ENCODE data around the gene DNAH2. TPM values are rescaled to one million over a fixed set of nuclear protein-coding genes. Genes with fewer than 3 reads are reported as not detected.

The DNAH2 gene
- total and polyA plus RNA-seq, 2 of the 8 experiments (the other 6 are each of a cell fraction or from before 2014, with no cell fraction given) = 0.13 to 0.18 TPM

- Histone ChIP-seq H3K23me2 (ENCODE audit: low read depth, low read length) (no peaks in the 10 kb centered on the region), H4K20me1 (replicated peaks in 1 of 2; ENCODE audit: control insufficient read depth in 1 of 2, insufficient read depth in 2 of 2, low read length in 2 of 2) (no peaks in the 10 kb centered on the region), H4K91ac (replicated peaks; ENCODE audit: insufficient read length, low read length) (no peak overlapping the region), H2AFZ (ENCODE audit: low read length) (no peak overlapping the region), H3K9ac (replicated peaks in 1 of 4; ENCODE audit: extremely low read depth in 1 of 4, low read depth in 3 of 4, low read length in 3 of 4) (no peak overlapping the region), H3K4me3 (ENCODE audit: extremely low read depth in 1 of 4, insufficient read depth in 2 of 4, low read depth in 3 of 4, low read length in 4 of 4) (no peak overlapping the region), H4K8ac (ENCODE audit: extremely low read depth, insufficient read depth, low read length) (no peak overlapping the region), H2BK12ac (ENCODE audit: low read depth, low read length) (no peak overlapping the region), H2BK5ac (ENCODE audit: low read depth, low read length) (no peak overlapping the region), H3K79me1 (ENCODE audit: low read depth, low read length) (no peaks in the 10 kb centered on the region), H3K27me3 (replicated peaks in 1 of 4; ENCODE audit: control insufficient read depth in 3 of 4, extremely low read depth in 1 of 4, insufficient read depth in 3 of 4, low read length in 3 of 4) (no peaks in the 10 kb centered on the region), H3K4me2 (ENCODE audit: insufficient read depth in 1 of 2, low read depth in 2 of 2, low read length in 2 of 2) (no peak overlapping the region), H3K23ac (ENCODE audit: insufficient read length) (no peak overlapping the region), H4K5ac (ENCODE audit: insufficient read length, low read depth, low read length) (no peak overlapping the region), H3K4ac (replicated peaks; ENCODE audit: insufficient read length, low read depth, low read length) (no peak overlapping the region), H3K18ac (ENCODE audit: extremely low read depth, low read length) (no peak overlapping the region), H2BK15ac (ENCODE audit: low read length) (no peak overlapping the region), H3K36me3 (ENCODE audit: control insufficient read depth in 2 of 4, insufficient read depth in 4 of 4, low read length in 3 of 4) (peaks cover 16 to 55% (median 39%) of the 10 kb centered on the region in 4 experiments), H3K4me1 (replicated peaks in 1 of 4; ENCODE audit: control insufficient read depth in 3 of 4, insufficient read depth in 4 of 4, low read length in 3 of 4) (0 out of 7 replicates have a peak, but pooled peaks cover 0 to 2% (median 0%) of the 10 kb centered on the region in 4 experiments), H3K9me3 (ENCODE audit: insufficient read depth in 2 of 2, low read depth in 1 of 2, low read length in 1 of 2) (peaks cover 1 to 2% of the 10 kb centered on the region in 2 experiments; a peak in 2 of 4 replicates), H2BK20ac (ENCODE audit: low read length) (no peak overlapping the region), H2AK5ac (ENCODE audit: low read depth, low read length) (no peak overlapping the region), H3K79me2 (ENCODE audit: control insufficient read depth in 1 of 2, insufficient read depth in 2 of 2, low read length in 2 of 2) (no peaks in the 10 kb centered on the region), H3K14ac (ENCODE audit: insufficient read length) (no peak overlapping the region), H3K27ac (ENCODE audit: low read depth, low read length) (no peak overlapping the region), H3K56ac (replicated peaks; ENCODE audit: insufficient read length, low read depth, low read length) (no peak overlapping the region), H2BK120ac (replicated peaks; ENCODE audit: low read depth, low read length) (no peak overlapping the region)
- no peak for DNase-seq (ENCODE audit: low read depth in 1 of 2, low spot score in 2 of 2)
- CTCF ChIA-PET (ENCODE audit: partially characterized antibody) = interaction anchor here (1.1 to 15.7 kb wide), 3 partner anchors 11 to 32 kb away, joined by 4 to 332 read pairs (median 198); partner anchors contain the start of genes ATP1B2 and SHBG
- 90% methylated on average over 7 of the region's 7 CpGs; no CpG with 5 or more reads in 1 of the 2 experiments for WGBS, 2 experiments (ENCODE audit: extremely low coverage in 1 of 2, insufficient coverage in 1 of 2, insufficient read length in 1 of 2, insufficient replicate concordance in 2 of 2, low coverage in 1 of 2, low lambda C conversion rate in 2 of 2, missing lambda C conversion rate in 1 of 2)
- TF ChIP-seq SIX5 (IDR thresholded peaks at IDR 0.05; ENCODE audit: low read depth, low read length) (no peak), SRF (IDR thresholded peaks at IDR 0.05; ENCODE audit: low read depth, low read length) (no peak), CBX5 (IDR thresholded peaks at IDR 0.05; ENCODE audit: low read depth, low read length) (no peak), CTBP2 (IDR thresholded peaks at IDR 0.05; ENCODE audit: borderline replicate concordance, insufficient read depth, insufficient read length, low read length) (no peak), PHF8 (conservative IDR thresholded peaks at IDR 0.05; ENCODE audit: low read depth, low read length) (no peak), ATF3 (IDR thresholded peaks at IDR 0.05; ENCODE audit: insufficient read depth, low read depth, low read length) (no peak), YY1 (IDR thresholded peaks at IDR 0.05; ENCODE audit: low read depth, low read length) (no peak), TCF12 (IDR thresholded peaks at IDR 0.05; ENCODE audit: low read depth, low read length) (no peak), FOSL1 (IDR thresholded peaks at IDR 0.05; ENCODE audit: insufficient read depth, low read depth, low read length) (no peak), KDM1A (IDR thresholded peaks at IDR 0.05; ENCODE audit: borderline replicate concordance, low read length) (no peak), EGR1 (IDR thresholded peaks at IDR 0.05; ENCODE audit: borderline replicate concordance, low read depth, low read length) (no peak), CBX8 (IDR thresholded peaks at IDR 0.05; ENCODE audit: borderline replicate concordance, low read depth, low read length) (no peak)
- FAIRE-seq = no peak
- POLR2A ChIA-PET (ENCODE audit: partially characterized antibody) = interaction anchor here (0.6 to 79.4 kb wide), 5 partner anchors 2 to 1672 kb away, joined by 3 to 2272 read pairs (median 12); partner anchors contain the start of genes ATP1B2, FXR2, SAT2 and SHBG
Measured at GRCh38 chr17:7668482-7668881, 49.1 kb upstream of the DNAH2 start.
